CD4-positive, alpha-beta T cell treated with Interleukin-10 for 1 hour (primary cell): ENCODE data around the gene SLC1A2.

Experiments used
- DNase-seq: peaks from one replicate; pipeline ENCODE4 v3.0.0-alpha.2; 2020

The SLC1A2 gene

DNA sequence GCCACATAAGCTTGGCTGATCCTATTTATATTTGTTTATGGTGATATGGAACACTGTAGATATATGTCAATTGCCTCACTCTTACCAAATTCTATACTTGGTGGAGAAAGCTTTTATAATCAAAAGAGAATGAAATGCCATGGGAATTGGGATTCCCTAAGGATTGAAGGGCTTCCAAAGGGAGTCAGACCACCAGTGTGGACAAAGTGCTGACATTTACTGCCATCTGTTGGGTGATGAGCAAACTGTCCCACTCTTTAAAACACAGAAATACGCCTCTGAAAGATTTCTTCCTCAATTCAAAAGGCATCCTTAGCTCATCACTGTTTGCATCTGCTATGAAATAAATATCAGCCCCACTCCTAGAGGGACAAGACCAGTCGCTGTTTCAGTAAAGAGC is 7.1 kb downstream of the SLC1A2 start:
- DNase-seq: no peak

DNA sequence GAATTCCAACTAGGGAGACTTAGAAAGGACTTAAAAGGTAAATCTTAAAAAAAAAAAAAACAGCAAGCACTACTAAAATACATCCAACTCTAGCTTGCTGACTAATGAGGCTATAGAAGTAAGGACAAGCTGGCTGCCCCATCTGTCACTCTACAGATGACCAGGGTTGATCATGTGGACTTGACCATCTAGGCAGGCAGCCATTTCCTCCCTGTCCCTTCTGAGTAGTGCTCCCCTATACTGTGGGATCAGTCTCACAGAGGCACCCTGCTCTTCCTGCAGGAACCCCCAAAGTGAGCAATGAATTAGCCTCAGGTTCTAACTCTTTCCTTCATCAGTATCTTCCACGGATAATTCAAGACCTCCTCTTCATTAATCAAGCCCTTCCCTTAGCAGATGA is 12.3 kb downstream of the SLC1A2 start:
- DNase-seq: no peak

DNA sequence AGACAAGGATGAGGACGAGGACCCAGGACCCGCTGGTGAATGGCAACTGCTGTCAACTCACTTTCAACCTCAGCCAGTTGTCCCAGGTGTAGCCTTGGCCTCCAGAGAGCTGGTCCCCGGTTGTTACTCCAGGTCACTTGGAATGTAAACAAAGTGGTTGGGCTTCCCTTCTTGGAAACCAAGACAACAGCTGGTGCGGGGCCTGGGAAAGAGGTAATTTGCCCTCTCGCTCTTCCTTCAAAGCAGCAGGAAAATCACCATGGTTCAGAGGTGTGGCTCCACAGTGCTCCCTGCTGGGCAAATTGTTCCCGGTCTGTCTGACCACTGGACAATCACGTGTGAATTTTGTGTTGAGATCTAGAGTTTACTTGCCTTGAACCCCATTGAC is 15.0 kb downstream of the SLC1A2 start:
- no peak for DNase-seq

DNA sequence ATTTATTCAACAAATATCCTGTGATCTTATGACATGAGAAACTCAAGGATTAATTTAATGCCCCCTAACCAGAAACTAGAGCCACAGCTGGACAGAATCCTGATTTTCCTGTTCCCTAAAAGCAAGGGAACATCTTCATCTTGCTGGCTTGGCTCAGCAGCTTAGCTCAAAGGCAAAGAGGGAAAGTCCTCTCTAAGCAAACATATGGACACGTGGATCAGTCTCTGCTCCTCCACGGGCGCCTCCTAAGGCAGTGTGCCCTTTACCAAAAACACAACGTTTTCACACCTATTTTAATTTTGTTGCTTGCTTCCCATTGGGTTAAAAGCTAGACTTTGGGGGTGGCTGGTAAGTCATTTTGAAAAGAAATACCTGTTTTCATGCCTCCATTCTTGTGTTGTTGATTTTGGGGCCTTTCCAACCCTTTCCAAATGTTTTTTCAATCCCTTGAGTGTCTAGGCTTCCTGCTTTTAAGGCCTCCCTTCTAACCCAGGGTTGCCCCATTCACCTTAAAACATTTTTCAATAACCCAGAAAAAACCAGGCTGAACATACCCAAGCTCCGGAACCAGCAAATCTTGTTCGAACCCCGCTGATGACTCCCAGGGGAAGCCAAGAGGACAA is 15.5 kb downstream of the SLC1A2 start:
- no peak for DNase-seq

DNA sequence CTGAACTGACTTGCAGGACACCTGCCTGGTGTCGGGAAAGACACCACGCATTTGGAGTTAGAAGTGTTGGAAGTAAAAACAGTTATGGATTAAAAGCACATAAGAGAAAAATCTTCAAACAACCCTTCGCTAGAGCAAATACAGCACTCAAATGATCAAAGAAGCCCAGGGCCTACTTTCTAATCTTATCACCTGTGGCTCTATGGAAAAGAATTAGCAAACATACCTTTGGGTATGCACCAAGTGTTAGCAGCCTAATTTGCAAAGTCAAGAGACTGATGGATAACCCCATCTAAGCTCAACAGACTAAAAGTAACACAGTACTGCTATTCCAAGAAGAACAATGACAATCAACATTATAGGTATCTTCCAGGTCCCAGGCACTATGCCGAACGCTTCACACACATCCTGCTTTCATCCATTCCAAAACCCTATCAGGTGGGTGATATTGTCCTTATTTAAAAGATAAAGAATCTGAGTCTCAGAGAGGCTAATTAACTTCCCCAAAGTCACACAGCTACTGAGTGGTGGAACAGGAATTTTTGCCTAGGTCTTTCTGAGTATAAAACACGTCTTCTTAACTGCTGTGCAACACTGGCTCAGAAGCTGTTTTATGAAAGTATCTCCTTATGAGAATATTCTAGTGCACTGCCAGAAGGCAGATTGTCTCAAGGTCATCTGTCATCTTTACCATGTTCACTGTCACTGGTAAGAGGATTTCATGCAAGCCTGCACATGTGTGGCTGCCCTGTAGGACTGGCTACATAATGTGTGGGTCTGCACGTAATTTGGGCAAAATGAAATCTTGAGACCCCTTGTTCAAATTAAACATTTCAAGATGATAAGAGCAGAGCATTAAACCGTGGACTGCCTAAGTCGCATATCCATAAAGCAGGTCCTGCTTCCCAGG is 16.4 kb downstream of the SLC1A2 start:
- DNase-seq: no peak

DNA sequence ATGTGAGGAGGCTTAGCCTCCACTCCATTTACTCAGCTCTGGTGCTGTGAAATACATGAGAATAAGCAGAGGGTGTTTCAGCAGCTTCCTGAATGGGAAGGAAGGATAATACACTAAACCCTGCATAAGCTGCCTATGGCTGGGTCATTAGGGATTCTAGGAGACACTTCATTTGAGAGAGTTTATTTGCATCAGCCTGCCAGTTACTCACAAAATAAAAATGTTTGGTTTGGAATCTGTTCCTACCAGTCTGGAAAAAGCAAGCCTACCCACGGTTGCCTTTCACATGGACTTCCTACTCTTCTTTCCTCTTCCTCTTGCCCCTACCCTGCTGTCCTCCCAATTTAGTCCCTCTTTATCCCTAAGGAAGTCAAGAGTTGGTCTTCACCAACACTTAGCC is 20.5 kb downstream of the SLC1A2 start:
- no peak for DNase-seq

DNA sequence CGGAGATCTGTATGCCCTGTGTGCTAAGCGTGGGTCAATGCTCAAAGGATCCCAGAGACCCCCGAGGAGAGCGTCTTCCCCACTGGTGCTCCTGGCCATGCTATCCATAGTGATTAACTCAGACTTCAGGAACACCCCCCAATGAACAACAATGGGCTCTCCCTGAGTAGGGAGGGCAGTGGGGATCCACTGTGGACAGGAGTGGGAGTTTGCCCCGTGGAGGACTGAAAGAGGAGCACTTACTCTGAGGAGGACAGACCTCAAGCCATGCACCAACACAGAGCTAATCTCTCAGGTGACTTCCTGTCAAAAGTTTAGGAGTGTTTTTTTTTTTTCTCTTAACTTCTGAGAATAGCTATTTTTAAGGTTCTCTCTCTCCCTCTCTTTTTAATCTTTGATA is 24.4 kb downstream of the SLC1A2 start:
- DNase-seq: no peak

DNA sequence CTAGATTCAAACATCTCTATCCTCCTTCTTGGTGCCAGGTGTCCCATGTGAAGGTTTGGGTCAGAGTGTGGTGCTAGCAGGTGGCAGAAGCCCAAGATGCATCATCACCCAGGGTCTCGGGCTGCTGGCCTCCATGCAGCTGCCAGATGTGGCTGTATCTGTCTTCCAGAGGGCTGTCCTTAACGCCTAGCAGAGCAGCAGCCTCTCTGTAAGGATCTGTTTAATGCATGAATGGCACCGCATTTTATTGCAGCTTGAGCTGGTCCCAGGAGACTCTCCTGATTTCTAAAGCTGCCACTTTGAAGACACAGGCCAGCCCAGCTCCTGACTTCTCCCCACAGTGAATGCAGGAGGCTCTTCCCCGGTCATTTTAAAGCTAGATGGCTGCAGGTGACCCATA is 26.3 kb downstream of the SLC1A2 start:
- no peak for DNase-seq

DNA sequence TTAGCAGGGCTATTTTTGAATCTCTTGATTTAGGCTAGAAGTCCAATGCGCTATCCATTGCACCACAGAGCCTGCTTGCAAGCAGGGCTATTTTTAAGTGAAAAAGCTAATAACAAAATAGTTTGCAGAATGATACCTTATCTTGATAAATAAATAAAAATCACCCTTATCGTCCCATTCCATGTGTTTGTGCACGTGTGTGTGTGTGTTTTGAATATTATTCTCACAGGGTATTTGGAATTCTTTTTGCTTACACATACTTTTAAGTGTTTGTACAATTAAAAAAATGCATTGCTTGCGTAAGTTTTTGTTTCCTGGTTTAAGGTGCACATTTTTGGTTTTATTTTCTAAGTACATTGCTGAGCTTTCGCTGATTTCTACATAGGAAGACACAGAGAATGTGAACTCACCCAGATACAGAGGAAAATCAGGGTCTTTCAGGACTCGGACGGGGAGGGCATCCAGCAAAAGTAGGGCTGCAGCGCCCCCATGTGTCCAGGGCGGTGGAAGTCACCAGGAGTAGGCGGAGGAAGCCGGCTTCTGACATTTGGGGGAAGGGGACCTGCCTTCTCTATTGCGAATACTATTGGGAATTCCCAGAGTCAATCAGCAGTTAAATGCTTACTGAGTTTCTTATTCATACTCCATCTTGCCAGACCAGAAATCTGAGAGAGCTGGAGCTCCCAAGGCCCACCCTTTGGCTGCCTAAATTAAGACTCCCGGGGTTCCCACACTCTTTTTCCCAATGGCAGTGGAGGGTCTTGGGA is 27.3 kb downstream of the SLC1A2 start:
- DNase-seq: peak; percentile 81

DNA sequence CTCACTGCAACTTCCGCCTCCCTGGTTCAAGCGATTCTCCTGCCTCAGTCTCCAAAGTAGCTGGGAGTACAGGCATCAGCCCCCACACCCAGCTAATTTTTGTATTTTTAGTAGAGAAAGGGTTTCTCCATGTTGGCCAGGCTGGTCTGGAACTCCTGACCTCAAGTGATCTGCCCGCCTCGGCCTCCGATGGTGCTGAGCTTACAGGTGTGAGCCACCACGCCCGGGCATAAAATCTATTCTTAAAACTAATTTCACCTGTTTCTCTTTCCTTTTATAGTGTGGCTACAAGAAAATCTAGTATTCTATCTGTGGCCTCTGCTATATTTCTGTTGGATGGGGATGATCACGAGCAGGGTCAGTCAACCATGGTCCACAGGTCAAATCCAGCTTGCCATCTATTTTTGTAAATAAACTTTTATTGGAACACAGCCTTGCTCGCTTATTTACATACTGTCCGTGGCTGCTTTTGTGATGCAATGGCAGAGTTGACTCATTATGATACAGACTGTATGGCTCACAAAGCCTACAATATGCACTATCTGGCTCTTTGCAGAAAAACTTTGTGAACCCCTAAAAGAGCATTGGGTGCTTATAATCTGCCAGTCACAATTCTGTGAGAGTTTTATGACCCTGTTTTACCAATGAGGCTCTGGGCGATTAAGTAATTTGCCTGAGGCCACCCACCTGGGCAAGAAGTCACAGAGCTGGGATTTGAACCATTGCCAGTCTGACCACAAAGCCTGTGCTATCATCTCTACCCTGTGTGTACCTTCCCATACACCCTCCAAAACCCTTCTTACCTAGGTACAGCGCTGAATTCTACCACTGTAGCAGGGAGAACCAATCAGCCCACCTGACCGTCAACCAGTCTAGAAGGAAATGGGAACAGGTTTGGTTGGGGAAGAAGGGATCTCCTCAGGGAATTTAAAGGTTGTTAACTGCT is 28.3 kb downstream of the SLC1A2 start:
- no peak for DNase-seq

DNA sequence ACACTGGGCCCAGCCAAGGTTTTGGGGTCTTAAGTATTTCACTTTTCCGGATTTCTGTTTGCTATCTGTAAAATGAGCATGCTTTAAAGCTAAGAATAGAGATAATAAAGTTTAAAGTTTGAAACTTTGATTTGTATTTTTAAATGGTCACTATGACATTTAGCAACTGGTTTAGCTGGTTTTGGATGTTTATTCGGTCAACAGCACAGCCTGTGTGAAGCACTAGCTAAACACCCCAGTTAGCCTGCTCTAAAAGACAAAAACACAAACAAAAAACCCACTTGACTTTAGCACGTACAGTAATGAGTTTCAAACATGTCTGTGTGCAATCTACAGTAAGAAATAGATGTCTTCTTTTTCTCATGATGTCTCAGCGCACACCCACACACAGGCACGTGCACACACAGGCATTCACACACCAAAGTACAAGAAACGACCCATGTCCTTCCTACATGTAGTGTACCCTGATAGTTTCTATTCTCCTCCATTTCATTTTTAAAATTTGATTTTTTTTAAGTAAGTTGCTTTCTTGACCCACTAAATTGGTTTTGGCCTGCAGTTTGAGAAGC is 29.4 kb downstream of the SLC1A2 start:
- no peak for DNase-seq

DNA sequence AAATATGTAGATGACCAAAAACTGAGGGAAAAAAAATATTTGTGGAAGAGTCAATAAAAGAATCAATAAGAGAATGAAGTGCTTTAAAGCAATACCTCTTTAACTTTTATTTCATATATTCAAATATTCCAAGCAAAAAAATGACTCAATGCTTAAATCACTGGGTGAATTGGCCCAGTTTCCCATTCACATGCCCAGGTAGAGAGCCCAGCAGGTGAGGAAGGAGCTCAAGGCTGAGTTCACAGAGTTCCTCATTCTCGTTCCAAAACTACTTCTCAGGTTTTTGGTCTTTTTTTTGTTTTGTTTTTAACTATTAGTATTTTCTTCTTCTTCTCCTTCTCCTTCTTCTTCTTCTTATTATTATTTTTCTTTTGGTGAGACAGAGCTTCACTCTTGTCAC is 30.2 kb downstream of the SLC1A2 start:
- DNase-seq: no peak

DNA sequence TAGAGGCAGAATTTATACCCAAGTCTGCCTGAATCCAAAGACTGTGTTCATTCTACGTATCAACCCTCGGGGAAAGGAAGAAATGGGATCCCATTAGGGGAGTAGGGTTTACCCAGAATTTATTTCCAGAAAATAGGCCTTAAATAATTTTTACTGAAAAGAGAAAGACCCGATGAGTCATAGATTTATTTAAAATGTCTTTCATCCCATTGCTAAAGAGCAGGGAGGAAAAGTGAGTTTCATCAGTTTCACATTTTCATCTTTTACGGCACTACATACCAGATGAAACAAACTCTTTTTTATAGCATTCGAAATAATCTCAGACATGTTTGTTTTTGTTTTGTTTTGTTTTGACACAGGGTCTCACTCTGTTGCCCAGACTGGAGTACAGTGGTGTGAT is 31.3 kb downstream of the SLC1A2 start:
- DNase-seq: no peak

DNA sequence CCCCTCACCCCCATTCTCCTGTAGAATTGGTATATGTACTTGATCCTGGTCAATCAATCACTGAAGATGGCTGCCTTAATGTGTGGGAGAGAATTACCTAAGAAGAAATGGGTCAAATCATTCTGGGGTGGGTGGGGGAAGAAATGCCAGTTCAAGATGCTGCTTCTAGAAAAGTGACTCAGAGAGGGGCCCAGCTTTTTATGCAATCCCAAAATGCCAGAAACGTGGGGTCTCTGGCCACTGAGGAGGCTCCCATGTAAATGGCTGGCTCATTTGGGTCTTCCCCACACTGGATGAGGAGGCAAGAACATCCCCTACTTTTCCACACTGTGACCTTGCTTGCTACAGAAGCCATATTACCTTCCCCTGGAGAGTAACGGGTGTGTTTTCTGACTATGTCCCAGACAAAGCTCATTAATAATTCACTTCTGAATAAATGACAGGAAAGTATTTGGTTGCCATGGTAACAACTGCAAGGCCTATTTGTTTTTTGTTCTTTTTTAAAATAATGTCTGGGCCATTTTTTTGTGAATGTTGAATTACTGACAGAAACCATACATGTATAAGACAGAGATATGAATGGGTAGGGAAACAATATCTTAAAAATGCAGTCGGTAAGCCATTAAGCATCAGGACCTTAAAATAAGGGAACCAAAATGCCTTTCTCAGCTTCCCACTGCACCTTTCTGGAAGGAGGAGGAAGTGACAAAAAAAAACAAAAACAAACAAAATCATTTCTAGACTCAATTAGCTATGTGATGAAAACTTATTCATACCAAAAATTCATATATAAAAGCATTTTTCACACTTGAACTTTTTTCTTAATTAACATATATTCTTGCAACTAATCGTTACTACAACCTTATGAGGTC is 32.0 kb downstream of the SLC1A2 start:
- DNase-seq: peak; percentile 26

DNA sequence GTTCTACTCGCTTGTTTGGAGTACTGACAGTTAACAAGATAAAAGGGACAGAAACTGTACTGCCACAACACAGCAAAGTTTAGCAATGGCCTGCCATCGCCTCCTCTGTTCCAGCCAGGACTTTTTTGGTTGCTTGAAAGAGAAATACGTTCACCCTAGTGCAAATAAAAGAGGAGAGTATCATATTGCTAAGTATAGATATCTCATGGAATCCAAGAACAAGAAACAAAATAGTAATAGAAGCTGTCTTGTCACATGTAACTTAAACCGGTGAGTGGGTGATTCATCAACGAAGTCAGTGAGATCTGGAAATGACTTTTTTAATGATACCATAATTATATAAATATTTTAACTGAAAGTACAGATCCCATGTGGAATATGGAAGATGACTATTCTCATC is 35.4 kb downstream of the SLC1A2 start:
- DNase-seq: no peak

DNA sequence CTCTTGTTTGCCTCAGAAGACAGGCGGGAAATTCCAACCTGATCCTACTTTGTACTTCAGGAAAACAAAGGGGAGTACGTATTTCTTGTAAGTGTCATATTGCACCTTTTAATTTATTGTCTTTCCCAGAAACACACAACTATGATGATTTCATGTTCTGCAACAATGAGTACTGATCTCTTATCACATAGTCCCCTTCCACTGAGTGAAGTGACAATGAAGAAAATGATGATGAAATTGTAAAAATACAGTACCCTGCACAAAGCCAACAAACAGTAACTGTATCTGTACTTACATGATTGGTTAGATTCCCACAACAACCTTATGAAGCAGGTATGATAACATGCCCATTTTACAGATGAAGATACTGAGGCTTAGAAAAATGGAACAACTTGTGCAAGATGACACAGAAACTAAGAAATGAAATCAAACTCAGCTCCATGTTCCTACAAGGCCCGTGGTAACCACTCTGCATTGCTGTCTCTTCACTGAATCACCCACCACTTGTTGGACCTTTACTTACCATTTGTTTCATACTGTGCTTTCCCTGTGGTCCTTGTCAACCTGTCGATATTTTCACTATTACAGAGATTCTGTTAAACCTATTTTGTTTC is 37.5 kb downstream of the SLC1A2 start:
- DNase-seq: no peak

DNA sequence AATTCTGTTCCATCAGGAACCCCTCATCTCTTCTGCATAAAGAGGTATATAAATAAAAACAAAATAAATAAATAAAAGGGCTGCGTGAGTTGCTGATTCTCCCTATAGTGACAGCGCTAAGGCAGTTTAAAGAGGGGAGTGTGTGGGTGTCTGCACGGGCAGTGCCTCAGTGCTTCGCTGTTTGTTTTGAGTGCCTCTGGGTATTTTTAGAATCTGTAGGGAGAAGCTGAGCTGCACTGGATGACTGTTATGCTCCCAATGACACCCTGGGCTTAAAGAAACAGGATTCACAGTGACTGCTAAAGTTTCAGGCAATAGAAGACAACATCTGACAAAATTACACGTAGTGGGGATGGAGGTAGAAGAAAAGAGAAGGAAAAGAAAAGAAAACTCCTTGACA is 38.8 kb downstream of the SLC1A2 start:
- DNase-seq: no peak

DNA sequence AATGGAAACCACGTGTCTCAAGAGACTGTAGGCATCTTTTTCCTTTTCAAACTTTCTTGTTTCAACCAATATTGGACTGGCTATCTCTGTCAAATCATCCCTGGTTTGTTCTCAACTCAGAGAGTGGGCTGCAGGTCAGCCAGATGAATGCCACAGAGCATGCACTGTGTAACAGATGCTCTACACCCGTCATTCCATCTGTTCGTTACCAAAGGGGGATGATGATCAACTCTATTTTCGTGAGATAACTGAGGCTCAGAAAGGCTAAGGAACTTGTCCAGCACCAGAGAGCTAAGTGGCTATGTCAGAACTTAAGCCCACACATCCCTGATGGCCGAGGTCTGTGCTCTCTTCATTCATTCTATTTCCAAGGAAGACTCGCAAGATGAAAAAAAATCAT is 42.1 kb downstream of the SLC1A2 start:
- DNase-seq: no peak

DNA sequence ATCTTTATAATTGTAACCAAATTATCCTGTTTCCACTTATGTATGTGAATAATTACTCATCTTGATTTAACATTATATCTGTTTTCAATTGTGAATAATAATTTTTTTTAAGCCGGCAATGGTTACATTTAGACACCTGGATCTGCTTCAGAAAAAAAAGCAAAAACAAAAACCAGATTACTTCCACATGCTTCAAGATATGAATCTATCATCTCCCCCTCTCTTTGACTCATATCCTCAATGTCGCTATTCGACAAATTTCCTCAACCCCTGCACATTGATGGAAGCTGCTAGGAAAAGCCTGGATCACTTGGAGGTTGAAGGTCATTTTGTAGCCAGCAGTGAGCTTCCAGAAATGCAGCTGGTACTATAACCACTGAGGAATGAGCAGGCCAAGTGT is 42.7 kb downstream of the SLC1A2 start:
- DNase-seq: no peak

DNA sequence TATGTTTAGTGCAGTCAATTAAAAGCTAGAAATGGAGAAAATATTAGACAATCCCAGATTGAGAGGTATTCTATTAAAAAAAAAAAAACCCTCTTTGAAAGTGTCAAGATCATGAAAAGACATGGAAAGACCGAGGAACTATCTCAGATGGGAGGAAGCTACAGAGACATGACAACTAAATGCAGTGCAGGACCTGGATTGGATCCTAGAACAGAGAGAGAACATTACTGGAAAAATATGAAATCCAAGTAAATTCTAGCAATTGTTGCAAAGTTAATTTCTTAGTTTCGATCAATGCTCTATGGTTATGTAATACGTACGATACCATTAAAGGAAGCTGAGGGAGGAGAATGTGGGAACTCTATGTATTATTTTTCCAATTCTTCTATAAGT is 43.2 kb downstream of the SLC1A2 start:
- no peak for DNase-seq
